GM18507 (cell line): ENCODE measurements around the gene CGRRF1.

Source experiments
- DNase-seq: peaks from one replicate; pipeline ENCODE4 v3.0.0; 2011; ENCODE audit warnings: low read depth; ENCODE audit not compliant: insufficient read length; ENCODE audit errors: extremely low spot score
- FAIRE-seq: peaks from 2 replicates; lab custom pipeline; 2011; peaks lifted over from hg19 to GRCh38; lab: Jason Lieb, UNC

The CGRRF1 gene

GRCh38 chr14:54567639-54568561 is 58.2 kb downstream of the CGRRF1 start:
- no peak for DNase-seq
- peak; percentile 82 for FAIRE-seq

DNA sequence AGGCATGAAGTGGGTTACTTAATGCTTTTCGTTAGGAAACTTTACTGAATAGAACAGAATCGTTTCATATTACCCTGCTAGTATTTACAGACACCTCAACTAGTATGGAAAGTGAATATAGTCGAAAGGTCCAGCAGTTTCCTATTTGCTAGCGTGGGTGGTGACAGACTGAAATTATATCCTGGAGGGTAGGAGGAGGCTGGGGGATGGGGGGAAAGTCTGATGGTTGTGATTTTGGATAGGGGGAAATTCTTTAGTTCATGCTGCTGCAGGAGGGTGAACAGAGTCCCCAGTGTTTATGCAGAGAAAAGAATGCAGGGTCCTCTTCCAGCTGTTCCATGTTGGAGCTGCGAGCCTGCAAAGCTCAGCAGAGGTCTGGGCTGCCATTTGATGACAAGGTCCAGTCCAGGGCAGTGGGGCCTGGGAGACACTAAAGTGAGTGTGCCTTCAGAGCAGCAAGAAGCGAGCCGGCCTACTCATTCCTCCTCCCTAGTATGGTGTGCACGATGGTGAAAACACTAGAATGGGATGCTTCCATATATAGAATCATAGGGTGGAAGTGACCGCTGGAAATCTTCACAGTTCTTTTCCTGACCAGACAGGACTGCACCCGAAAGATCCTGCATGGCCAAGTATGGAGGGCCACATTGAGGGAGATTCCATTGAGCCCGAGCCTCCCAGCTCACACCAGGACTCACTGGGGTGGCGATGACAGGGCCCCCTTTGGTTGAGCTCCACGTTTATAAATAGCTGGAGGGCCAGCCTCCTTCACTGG is 59.3 kb downstream of the CGRRF1 start:
- DNase-seq (no peak), FAIRE-seq (no peak)

DNA sequence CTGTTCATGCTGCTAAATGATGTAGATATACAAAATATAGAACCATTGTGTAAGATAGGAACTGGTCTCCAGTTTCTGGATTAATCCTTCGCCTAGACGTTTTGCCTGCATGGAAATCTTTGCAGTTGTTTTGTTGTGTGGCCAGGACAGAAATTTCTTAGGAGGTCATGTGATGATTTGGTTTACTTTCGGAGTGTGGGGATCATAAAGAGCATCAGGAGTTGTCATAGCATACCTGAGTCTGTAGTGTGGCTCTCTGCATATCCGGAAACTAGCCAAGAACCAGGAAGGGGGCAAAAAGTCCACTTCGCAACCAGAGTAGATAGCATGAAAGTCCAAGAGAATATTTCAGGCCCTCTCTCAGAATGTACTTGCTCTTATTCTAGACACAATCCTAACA is 60.3 kb downstream of the CGRRF1 start:
- no peak for FAIRE-seq
- DNase-seq, result no peak

DNA sequence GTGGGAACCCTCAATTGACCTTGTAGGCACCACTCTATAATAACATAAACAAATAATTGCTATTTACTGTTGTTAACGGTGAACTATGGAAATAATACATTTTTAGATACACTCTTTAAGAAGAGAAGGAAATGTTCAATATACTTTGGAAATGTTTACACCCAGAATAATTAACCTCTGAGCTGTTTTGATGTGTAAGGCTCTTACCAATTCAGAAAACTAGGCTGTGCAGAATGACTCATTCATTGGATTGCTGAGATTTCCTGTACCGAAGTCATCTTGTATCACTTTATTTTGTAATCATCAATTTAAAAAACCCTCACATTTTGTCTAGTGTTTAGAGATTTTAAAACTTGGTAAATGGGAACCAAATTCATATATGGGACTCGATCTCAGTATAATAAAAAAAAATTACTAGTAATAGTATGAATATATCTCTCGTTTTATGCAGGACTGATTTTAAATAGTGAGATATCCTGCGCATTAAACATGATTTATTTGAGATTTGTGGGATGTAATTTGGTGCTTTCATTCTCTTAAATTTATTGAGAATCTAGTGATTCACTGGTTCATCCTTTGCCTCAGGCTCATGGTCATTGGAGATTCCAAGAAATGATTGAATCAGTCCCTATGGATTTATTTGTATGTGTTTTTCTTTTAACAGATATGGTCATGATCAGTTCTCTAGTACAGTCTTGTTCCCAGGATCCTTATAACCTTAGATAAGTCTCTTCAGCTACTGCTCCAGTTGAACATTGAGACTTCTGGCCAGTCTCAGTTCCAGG is 61.1 kb downstream of the CGRRF1 start:
- DNase-seq, result no peak
- FAIRE-seq, result no peak

DNA sequence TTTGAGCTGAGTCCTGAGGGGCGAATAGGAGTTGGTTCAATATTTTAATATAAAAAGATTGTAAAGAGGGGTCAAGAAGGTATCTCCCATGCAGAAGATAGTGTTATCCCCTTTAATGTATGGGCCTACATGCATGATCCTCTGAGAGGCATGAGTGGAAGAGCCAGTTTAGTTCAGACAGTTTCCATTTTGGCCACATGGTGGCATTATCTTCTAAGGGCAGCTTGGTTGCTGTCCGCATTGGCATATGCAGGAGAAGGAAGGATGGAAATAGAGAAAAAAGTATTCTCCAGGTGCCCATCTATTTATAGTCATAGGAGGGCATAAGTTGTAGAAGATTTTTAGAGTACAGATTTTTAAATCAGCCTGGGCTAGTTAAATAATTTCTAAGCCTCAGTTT is 62.6 kb downstream of the CGRRF1 start:
- DNase-seq (no peak), FAIRE-seq (no peak)

DNA sequence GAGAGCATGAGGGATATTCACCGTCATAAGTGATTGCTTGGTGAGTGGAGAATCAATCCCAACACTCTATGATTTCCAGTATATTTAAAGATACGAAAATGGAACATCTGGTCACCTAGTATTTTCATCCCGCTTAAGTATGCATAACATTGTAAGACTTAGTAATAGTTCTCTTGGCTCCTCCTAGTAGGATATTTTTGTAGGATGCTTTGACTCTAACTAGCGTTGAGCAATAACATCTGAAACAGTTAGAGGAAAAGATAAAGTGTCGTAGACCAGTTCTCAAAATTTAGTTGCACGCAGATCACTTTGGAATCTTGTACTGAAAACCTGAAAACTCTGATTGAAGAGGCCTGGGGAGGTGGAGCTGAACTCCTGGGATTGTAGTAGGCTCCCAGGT is 64.8 kb downstream of the CGRRF1 start:
- no peak for DNase-seq
- FAIRE-seq, result no peak

DNA sequence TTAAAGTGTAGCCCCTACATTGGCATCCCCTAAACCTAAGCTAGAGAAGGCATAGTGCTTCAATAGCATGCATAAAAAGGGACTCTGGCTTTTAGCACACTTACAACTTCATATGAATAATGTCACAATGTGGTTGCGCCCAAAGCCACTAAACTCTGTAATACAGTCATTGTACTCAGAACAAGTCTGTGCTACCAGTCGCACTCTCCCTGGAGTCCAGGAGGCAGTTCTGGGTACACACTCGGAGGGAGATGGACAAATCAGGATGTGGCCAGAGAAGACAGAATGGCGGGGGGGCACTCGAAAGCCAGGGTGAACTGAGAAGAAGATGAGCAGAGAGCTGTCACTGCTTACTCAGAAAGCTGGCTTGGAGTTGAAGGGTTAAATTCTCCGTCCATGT is 67.8 kb downstream of the CGRRF1 start:
- DNase-seq (no peak), FAIRE-seq (no peak)

- DNase-seq (no peak), FAIRE-seq (no peak)
Measured at GRCh38 chr14:54577977-54578376, 68.3 kb downstream of the CGRRF1 start.

DNA sequence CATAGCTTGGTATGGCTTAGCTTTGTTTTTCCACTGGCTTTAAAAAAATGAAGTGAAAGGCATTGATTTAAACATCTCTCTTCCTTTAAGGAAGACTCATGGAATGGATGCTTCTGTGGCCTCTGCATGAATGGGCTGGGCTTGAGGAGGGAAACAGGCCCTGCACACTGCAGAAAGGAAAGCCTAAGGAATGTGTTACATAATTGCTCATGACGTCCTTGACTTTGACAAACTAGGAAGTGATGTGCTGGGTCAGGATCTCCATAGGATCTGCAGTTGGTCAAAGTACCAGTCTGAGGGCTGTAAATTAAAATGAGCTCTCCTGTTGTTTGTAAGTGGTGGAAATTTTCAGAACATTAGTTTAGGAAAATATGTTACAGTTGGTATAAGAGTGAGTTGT is 69.9 kb downstream of the CGRRF1 start:
- DNase-seq (no peak), FAIRE-seq (no peak)

- no peak for FAIRE-seq
- no peak for DNase-seq
Measured at GRCh38 chr14:54580933-54581332, 71.2 kb downstream of the CGRRF1 start.

DNA sequence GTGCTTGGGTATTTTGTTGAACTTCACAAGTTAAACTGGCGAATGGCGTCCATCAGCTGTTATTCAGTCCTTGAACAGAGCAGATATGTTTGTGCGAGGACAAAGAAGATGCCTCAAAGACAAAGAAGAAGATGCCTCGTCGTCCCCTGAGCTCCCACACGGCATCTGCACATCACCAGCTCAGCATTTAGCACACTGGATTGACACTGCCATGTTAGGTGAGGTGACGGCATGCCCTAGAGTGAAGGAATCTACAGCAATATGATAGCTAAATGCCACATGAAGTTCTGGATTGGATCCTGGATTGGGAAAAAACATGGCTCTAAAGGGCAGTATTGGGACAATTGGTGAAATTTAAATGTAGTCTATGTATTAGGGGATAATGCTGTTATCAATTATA is 72.6 kb downstream of the CGRRF1 start:
- no peak for DNase-seq
- no peak for FAIRE-seq

DNA sequence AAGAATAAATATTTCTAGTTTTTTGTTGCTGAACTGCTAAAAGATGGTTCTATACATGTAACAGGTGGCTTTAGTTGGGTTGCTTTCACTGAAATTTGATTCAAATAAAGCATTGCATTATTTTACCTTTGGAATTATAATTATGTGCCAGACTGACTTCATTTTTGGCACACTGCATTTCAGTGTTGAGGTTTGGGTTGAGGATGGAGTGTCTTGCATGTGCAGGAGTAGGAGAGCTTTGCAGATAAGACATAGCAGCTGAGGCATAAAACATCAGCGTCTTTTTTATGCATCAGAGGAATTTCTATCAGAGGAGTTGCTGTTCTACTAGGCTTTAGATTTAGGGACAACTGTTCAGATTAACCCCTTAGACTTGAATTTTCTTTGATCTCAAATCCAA is 74.4 kb downstream of the CGRRF1 start:
- no peak for DNase-seq

GRCh38 chr14:54585214-54585613 is 75.5 kb downstream of the CGRRF1 start:
- no peak for FAIRE-seq

More for the DNA sequence above, 74.4 kb downstream of the CGRRF1 start:
- no peak for FAIRE-seq

More at GRCh38 chr14:54585214-54585613, 75.5 kb downstream of the CGRRF1 start:
- DNase-seq, result no peak
